NCI-H82 (cell line): Measurements from ENCODE around the gene UBAC1.
"Not testable (repeated sequence)": the region's sequence is repeated elsewhere in the genome, so short reads cannot be mapped to it uniquely, and the experiment has no call there.

ENCODE experiments used
- DNase-seq: peaks from one replicate; lab custom pipeline; 2025; lab: John Stamatoyannopoulos, UW

The UBAC1 gene

DNA sequence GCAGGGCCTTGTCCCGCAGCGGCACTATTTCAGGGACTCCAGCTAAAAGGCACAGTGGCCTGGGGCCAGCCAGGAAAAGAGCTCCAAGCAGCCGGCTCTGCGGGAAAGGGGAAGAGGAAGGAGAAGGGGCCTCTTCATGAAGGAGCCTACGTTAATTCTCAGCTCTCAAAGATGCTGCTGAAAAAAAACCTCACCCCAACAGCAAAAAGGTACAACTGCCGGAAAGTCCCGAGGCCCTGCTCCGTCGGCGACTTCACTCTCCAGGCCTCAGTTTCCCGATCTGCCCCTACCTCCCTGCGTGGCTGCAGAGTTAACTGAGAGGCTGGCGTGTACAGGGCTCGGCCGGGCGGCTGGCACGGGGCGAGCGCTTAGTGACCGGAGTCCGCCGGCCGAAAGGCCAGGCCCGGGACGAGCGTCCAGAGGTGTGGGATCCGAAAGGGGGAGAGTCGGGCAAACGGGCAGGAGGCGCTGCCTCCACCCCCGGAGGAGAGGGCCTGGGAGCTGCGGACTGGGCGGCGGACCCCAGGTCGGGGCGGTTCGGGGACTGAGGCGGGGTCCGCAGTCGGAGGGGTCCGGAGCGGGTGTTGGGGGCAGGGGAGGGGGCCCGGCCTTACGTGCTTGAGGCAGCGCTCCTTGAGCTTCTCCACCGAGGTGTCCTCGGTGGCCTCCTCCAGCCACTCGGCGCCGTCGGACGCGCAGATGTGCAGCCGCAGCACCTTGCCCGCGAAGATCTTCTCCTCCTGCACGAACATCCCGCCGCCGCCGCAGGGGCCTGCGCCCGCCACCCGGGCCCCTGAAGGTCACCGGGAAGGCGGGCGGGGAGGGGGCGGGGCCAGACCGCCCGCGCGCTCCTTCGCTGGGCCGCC lies 529 bp downstream of the UBAC1 start:
- no peak for DNase-seq

DNA sequence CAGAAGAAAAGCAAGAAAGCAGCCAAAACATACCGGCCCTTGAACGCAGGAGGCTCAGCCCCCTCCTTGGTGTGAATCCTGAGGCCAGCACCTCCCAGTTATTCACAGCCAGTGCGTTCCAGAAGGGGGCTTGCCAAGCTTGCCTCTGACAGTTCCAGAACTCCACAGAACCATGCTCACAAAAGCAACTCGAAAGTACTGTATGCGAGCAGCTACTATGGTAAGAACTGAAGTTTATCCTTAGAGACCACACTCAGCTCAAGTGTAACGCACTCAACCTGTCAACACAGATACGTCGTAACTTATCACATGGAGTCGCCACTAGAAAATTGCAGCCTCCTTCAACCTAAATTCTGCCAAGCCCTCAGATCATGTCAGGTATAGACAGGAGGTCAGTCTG lies 1.4 kb downstream of the UBAC1 start:
- no peak for DNase-seq

DNA sequence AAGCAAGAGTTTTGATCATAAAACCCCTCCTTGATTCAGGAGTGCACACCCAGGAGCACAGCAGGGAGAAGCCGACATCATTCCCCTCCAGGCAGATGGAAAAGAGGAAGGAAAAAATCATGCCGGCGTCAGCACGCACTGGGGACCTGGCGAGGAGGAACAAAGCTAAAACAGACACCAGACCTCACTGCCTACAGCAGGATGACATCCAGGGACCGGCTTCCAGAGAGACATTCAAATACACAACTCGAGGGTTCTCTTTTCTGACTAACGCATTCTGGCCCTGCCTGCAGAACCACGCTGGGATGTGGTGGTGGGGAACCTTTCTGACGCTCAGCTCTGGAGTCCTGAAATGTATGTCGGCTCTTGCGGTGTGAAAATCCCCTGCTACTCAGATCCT lies 2.7 kb downstream of the UBAC1 start:
- DNase-seq = no peak

DNA sequence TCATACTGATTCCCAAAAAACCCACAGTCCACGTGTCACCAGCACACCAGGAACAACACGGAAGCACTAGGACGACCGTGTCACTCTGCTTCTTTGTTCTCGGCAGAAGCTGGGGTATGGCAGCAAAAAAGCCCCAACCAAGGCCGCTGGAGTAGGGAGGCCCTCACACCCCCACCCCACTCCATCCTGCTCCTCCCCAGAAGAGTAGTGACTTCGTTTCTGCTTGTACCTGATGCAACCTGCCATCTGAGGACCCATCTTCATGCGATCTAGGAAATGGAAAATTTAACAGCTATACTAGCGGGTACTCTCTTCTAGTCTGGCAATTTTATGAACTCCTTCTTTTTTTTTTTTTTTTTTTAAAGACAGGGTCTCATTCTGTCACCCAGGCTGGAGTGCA lies 3.7 kb downstream of the UBAC1 start:
- no peak for DNase-seq

DNA sequence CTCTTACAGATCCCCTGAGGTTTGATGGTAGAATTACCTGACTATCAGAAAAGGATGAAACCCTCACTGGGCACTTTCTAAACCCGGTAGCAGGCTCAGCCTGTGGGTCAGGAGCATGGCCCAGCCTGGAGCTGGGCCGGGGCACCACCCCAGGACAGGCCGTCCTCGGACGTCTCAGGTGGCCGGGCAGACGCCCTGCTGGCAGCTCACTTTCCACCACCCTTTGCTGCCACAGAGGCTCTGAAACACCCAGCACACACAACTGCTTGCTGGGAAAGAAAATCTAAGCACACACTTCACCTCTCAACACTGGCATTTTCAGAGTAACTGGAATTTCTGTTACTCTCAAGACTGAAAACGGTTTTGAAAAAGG lies 4.4 kb downstream of the UBAC1 start:
- DNase-seq = no peak

DNA sequence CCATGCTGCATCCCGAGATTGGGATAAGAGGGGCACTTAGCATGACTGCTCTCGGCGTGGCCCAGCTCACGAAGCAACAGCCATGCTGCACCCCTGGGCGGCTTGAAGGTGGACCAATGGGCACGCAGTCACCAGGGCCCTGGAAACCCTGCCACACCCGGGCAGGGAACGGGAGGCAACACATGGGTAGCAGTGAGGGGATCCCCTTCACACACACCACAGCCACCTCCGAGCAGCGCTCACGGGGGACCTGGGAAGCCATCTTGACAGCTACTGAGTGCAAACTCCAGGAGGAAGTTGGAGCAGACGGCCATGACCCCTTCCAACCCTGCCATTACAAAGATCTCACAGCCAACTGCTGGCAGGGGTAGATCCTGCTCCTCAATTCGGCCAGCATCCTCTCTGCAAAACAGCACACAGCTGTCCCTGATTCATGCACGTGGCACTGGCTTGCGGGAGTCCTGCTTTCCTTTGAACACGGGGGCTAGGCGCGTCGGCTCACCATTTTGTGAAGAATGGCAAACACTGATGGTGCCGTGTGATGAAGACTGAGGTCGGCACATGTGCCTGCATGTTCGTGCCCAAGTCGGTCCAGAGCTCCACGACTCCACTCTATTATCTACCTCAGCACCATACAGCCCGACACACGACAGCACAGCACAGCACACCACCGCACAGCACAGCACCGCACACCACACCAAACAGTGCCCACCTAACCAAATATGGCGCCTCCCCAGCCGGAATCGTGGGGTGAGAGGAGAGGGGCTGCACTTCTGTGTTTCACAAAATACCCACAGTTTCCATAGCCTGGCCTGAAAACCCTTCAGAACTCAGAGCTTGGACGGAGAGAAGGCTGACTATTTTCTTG lies 5.0 kb downstream of the UBAC1 start:
- no peak for DNase-seq

DNA sequence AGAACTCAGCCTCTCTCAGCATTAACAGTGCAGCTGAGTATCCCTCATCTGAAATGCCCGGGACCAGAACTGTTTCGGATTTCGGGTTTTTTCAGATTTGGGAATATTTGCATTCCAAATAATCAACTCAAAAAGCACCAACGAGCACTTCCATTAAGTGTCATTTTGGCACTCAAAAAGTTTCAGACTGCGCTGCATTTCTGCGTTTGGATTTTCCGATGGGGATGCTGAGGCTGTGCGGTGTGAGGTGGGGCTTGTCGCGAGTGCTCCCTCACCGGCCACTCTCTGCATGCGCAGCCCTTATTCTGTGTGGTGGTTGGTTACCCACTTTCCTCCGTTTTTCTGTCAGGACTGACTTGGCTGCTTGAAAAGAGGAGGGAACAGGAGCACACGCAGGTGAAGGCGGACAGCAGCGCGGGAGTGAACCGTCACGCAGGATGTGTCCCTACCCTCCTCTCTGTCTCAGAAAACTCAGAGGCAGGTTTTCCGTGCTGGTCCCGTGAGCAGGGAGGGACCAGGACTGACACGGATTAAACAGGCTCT lies 8.4 kb downstream of the UBAC1 start:
- DNase-seq = no peak

DNA sequence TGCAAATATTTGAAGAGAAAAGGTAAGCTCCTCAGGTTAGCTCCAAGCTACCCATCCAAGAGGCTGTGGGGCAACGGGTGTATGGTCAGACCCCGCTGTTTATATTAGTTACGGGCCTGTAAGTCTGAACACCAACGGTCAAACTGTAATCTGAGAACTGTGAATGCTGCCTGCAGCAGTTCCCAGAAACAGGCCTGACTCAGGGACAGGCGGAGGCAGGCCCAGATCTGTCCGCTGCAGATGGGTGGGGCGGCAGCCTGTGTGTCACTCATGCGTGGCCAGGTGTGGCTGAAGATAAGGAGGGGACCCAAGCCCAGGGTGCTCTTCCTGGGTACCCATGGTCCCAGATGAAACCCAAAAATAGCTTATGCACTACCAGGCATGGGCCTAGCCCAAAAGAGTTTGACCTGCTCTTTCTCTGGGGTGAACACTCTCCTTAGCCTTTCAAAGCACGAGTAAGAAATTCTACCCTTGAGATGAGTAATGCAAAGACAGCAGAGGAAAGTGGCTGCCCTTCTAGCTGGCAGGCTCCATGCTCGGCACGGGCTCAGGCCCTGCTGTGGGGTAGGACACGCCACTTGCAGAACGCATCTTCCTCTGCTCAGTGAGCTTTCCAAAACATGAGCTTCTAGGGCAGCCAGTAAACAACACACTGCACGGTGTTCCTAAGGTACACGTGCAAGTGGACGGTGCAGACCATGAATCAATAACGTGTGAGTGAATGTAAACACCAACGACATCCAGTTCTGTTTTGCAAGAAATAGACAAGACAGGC lies 9.1 kb downstream of the UBAC1 start:
- DNase-seq = no peak

DNA sequence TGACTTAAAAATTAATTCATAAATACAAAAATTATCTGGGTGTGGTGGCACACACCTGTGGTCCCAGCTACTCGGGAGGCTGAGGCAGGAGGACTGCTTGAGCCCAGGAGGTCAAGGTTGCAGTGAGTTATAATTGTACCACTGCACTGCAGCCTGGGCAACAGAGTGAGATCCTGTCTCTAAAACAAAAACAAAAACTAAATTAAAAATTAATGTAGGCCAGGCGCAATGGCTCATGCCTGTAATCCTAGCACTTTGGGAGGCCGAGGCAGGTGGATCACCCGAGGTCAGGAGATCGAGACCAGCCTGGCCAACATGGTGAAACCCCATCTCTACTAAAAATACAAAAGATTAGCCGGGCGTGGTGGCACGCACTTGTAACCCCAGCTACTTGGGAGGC lies 9.9 kb downstream of the UBAC1 start:
- DNase-seq = not testable (repeated sequence)

DNA sequence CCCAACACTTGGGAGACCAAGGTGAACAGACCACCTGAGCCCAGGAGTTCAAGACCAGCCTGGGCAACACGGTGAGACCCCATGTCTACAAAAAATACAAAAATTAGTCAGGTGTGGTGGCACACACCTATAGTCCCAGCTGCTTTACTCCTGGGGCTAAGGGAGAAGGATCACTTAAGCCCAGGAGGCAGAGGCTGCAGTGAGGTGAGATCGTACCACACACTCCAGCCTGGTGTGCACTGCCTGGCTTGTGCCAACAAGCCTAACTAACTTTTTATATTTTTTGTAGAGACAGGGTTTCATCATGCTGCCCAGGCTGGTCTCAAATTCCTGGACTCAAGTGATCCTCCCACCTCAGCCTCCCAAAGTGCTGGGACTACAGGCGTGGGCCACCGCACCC lies 10.3 kb downstream of the UBAC1 start:
- not testable (repeated sequence) for DNase-seq

DNA sequence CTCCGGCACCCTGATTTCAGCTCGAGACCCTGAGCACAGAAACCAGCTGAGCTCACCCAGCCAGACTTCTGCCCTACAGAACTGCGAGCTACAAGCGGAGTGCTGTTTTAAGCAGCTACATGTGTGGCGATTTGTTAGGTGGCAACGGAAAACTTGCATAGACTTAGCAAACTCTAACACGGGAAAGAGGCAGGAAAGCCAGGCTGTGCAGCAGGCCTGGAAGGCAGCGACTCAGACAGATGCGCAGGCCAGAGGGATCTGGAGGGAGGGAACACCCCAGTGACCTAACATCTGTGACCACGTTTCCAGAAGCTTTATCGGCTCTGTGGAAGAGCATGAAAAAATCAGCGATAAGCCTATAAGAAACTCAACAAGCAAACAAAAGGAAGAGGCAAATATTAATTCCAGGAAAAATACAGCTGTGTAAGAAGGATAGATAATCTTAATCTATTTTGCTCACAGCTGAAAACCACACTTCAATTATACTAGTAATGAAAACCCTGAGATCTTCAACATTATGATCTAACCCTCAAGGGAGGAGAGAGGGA lies 11.0 kb downstream of the UBAC1 start:
- no peak for DNase-seq

DNA sequence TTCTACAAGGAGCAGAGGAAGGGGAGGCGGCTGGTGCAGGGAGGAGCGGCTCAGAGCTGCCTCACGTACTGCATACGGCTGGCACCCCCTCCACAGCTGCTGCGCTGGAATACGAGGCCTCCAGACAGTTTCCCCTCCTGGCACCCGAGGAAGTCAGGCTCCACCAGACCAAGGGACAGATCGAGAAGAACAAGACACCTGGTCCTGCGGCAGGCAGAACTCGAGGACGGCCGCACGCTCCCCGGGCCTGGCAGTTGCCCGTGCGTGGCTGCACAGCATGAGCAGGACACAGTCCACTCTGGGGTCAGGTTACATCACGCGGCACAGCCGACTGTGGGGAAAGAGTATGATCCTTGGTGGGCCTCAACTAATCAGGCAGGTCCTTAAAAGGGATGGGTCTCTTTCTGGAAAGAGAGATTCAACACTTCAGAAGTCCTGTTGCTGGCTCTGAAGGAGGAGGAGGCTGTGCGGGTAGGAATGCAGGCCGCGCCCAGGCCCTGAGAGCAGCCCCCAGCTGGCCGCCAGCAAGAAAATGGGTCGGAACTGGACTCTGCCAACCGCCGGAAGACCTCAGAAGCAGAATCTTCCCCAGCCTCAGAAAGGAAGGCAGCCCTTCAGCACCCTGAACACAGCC lies 11.6 kb downstream of the UBAC1 start:
- DNase-seq = no peak

DNA sequence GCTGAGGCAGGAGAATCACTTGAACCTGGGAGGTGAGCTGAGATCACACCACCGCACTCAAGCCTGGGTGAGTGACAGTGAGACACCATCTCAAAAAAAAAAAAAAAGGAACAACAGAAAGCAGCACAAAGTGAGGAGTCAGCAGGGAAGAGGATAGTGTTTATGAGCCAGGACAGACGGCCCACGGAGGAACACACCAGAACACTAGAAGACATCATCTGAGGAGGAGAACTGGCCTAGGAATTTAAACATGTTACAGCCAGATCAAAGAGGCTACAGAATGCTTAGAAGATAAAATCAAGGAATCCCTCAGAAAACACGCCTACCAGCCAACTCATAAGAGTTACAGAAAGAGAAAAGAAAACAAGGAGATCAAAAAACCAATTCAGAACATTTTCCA lies 12.2 kb downstream of the UBAC1 start:
- no peak for DNase-seq

DNA sequence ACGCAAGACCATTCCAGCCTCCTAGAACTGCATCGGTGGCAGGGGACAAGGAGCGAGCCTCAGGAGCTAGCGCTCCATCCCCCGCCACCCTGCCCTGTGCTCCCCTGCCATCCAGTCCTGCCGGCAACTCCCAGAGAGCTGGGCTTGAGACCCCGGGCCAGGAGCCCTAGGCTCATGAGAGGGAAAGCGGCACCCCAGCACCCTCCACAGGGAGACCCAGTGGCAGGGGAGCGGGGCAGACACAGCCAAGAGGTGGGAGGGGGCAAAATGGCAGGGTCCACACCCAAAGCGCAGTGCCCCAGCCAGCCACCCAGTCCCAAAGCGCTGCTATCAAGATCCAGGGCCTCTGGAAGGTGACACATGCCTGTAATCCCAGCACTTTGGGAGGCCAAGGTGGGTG lies 12.7 kb downstream of the UBAC1 start:
- no peak for DNase-seq

DNA sequence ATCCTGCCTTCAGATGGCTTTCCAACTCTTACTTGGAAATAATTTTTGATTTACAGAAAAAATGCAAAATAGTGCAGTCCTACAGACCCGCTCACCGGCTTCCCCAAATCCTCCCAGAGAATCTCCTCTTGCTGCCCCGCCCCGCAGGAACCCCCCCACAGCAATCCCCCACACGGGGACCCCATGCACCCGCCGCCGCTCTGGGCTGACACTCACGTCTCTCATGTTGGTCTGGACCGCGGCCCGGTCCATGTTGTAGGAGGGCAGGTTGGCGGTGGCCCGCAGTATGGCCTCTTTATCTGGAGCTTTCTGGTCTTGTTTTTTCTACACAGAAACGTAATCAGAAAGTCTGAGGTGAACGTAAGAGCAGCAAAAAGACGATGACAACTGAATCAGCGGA lies 13.6 kb downstream of the UBAC1 start:
- no peak for DNase-seq

DNA sequence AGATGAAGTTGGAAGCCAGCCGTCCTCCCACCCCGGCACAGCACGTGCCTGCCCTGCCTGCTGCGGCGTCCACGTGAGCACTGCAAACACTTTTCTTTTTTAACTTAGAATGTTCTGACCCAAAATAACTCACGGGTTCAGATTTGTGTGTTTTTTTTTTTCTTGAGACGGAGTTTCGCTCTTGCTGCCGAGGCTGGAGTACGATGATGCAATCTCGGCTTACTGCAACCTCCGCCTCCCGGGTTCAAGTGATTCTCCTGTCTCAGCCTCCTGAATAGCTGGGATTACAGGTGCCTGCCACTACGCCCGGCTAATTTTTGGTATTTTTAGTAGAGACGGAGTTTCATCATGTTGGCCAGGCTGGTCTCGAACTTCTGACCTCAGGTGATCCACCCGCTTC lies 14.1 kb downstream of the UBAC1 start:
- DNase-seq = not testable (repeated sequence)

DNA sequence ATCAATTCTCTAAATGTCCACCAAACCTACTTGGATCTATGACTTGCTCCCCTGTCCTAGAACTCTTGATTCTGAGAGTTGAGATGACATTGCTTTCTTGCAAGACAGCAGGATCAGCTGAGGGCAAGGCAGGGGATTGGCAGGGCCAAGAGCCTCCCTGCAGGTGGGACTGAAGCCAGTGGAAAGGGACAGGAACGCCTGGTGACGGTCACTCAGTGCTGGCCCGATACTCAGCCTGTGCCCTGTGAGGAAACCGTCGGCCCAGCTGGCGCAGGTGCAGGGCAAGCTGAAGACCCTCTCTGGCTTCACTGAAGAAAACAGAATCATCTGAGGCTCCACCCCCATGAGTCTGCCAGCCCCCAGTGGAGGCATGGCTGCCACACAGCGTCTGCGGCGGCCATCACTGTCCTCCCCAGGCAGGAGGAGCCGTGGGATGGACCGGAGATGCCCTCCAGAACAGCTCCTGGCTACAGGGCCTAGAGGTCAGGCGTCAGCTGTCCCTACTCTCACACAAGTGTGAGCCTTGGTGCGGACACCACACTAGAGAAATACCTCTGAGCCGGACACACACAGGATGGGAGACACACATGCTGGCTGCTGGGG lies 14.7 kb downstream of the UBAC1 start:
- no peak for DNase-seq

DNA sequence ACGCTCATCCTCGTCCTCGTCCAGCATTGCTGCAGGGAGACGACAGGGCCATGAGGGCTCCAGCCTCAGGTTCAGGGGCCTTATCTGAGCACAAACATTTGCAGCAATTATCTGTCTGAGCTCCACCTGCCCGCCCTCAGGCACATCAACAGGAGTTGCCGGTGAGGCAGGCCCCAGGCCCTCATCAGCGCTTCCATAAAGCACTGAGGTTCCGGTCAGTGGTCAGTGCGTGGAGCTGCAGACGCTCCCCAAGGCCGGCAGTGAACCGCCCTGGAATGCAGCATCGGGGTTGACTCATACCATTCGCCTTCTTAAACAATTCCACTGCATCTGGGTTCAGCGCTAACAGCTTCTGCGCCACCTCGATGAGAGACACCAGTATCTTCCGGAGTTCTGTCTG lies 15.2 kb downstream of the UBAC1 start:
- DNase-seq = no peak

DNA sequence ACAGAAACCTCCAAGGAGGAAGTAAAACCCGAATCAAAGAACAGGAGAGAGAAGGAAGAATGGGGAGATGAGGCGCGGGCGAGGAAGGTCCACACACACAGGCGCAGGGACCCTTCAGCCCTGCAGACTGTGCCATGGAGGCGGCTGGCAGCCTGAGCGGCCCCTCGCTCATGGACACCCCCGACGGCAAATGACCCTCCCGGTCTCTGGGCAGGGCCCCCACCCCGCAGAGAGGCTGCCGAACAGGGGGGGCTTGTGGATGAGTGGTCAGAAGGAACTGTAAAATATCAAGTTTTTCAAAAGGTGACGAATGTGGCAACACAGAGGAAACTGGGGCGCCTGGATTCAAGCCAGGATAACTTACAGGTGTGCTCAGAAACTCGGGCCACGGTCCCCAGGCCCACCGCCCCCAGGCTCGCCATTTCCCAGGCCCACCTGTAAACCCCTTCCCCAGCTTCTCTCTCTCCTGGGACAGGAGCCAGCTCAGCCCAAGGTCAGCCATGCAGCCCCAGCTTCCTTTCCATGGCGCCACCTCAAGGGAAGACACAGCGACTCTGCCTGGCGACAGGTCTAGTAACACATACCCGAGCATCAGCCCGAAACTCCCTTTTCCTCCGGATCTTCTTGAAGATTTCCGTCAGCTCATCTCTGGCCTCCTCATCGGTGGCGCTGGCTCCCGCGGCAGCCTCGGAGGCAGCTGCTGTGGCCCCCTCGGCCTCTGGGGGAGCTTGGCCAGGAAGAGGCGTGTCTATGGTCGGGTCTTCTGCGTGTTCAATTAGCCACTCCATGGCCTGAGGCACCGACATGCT lies 16.5 kb downstream of the UBAC1 start:
- no peak for DNase-seq

DNA sequence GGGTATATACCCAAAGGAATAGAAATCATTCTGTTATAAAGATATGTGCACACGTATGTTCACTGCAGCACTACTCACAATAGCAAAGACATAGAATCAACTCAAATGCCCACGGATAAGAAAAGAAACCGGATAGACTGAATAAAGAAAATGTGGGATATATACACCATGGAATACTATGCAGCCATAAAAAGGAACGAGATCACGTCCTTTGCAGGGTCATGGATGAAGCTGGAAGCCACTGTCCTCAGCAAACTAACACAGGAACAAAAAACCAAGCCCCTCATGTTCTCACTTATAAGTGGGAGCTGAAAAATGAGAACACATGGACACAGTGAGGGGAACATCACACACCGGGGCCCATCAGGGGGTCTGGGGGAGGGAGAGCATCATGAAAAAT lies 17.6 kb downstream of the UBAC1 start:
- DNase-seq = not testable (repeated sequence)
